Neural cell (in vitro differentiated cells): Measurements from ENCODE around the gene ANKS1B. TPM values are rescaled to one million over a fixed set of nuclear protein-coding genes. Genes with fewer than 3 reads are reported as not detected.

Experiments used
- H2AFZ ChIP-seq: fragments of 200-600, 300-800 bp; sonication (generic), shearing (Covaris generic); 2 replicates; pipeline ENCODE4 v1.6.0; 2014; ENCODE audit warnings: low read depth, mild to moderate bottlenecking, antibody characterized with exemption, low read length, moderate library complexity
- H3F3A ChIP-seq: fragments of 200-600 bp; shearing (Covaris generic); 2 replicates; pipeline ENCODE4 v1.6.1; 2016; ENCODE audit warnings: mild to moderate bottlenecking, moderate library complexity, mixed read lengths, antibody characterized with exemption, low read length; ENCODE audit not compliant: insufficient read depth, poor library complexity, severe bottlenecking
- H3K27ac ChIP-seq: fragments of 200-600, 300-800 bp; sonication (generic), shearing (Covaris generic); 2 replicates; pipeline ENCODE4 v1.5.1; 2014; ENCODE audit warnings: mild to moderate bottlenecking, low read length, moderate library complexity
- H3K27me3 ChIP-seq: fragments of 300-800, 200-600 bp; sonication (generic), shearing (Covaris generic); 2 replicates; pipeline ENCODE4 v1.6.0; 2014; ENCODE audit warnings: mild to moderate bottlenecking, low read depth, low read length, moderate library complexity; ENCODE audit not compliant: insufficient read depth
- H3K36me3 ChIP-seq: fragments of 300-800, 200-600 bp; sonication (generic), shearing (Covaris generic); 2 replicates; pipeline ENCODE4 v1.5.1; 2014; ENCODE audit warnings: mild to moderate bottlenecking, antibody characterized with exemption, low read length, moderate library complexity; ENCODE audit not compliant: insufficient read depth
- H3K4me2 ChIP-seq: fragments of 300-800, 200-600 bp; sonication (generic), shearing (Covaris generic); 2 replicates; pipeline ENCODE4 v1.6.0; 2014; ENCODE audit warnings: mild to moderate bottlenecking, low read length
- H3K4me3 ChIP-seq: fragments of 300-800, 200-600 bp; sonication (generic), shearing (Covaris generic); 2 replicates; pipeline ENCODE4 v1.5.1; 2014; ENCODE audit warnings: mild to moderate bottlenecking, low read length, moderate library complexity
- H3K79me2 ChIP-seq: fragments of 200-600 bp; shearing (Covaris generic); replicated peaks from 2 replicates; pipeline ENCODE4 v1.6.0; 2014; ENCODE audit warnings: mild to moderate bottlenecking, low read length, moderate library complexity; ENCODE audit not compliant: insufficient read depth
- H3K9ac ChIP-seq: fragments of 300-800, 200-600 bp; sonication (generic), shearing (Covaris generic); 2 replicates; pipeline ENCODE4 v1.6.1; 2016; ENCODE audit warnings: mild to moderate bottlenecking, low read length, mixed read lengths
- H3K9me2 ChIP-seq: fragments of 200-600 bp; shearing (Covaris generic); 2 replicates; pipeline ENCODE4 v1.6.1; 2016; ENCODE audit warnings: mild to moderate bottlenecking, low read length, mixed read lengths; ENCODE audit not compliant: insufficient read depth
- H3K9me3 ChIP-seq: fragments of 200-600, 300-800 bp; sonication (generic), shearing (Covaris generic); 2 replicates; pipeline ENCODE4 v1.6.1; 2016; ENCODE audit warnings: mild to moderate bottlenecking, mixed run types, low read length, moderate library complexity, mixed read lengths
- H4K20me1 ChIP-seq: fragments of 200-600 bp; shearing (Covaris generic); 2 replicates; pipeline ENCODE4 v1.6.1; 2016; ENCODE audit warnings: mild to moderate bottlenecking, mixed run types; ENCODE audit not compliant: insufficient read depth
- CTCF ChIP-seq: fragments of 450-650 bp; IDR thresholded peaks from 2 replicates; pipeline ENCODE4 v1.5.1; 2014; ENCODE audit warnings: antibody characterized with exemption, mild to moderate bottlenecking, moderate library complexity; ENCODE audit not compliant: poor library complexity, severe bottlenecking
- EP300 ChIP-seq: fragments of 450-650 bp; conservative IDR thresholded peaks from 2 replicates; pipeline ENCODE4 v1.6.1; 2014; ENCODE audit warnings: antibody characterized with exemption, mild to moderate bottlenecking, moderate library complexity; ENCODE audit not compliant: poor library complexity, severe bottlenecking
- EZH2 ChIP-seq: fragments of 200-600, 300-800 bp; shearing (Covaris generic), sonication (generic); IDR thresholded peaks from 2 replicates; pipeline ENCODE4 v1.6.1; 2014; ENCODE audit warnings: antibody characterized with exemption, low read length, borderline replicate concordance, mild to moderate bottlenecking; ENCODE audit not compliant: insufficient read depth, poor library complexity, severe bottlenecking
- MXI1 ChIP-seq: fragments of 450-650 bp; conservative IDR thresholded peaks from 2 replicates; pipeline ENCODE4 v1.6.1; 2014; ENCODE audit warnings: antibody characterized with exemption, mild to moderate bottlenecking; ENCODE audit not compliant: poor library complexity, severe bottlenecking
- POLR2AphosphoS5 ChIP-seq: IDR thresholded peaks from 2 replicates; pipeline ENCODE4 v1.6.1; 2012
- RAD21 ChIP-seq: fragments of 450-650 bp; conservative IDR thresholded peaks from 2 replicates; pipeline ENCODE4 v1.6.1; 2014; ENCODE audit warnings: antibody characterized with exemption, mild to moderate bottlenecking, moderate library complexity
- REST ChIP-seq: IDR thresholded peaks from 2 replicates; pipeline ENCODE4 v1.6.1; 2012; ENCODE audit warnings: borderline replicate concordance
- SMC3 ChIP-seq: fragments of 450-650 bp; conservative IDR thresholded peaks from 2 replicates; pipeline ENCODE4 v1.6.1; 2014; ENCODE audit warnings: antibody characterized with exemption, mild to moderate bottlenecking, moderate library complexity; ENCODE audit not compliant: poor library complexity
- TAF1 ChIP-seq: IDR thresholded peaks from 2 replicates; pipeline ENCODE4 v1.6.1; 2012; ENCODE audit warnings: low read depth
- polyA plus RNA-seq: library from polyadenylated mRNA; depleted of rRNA; stranded (reverse); fragments of >200 nt; gene quantifications from 2 replicates; pipeline ENCODE4 v1.2.3, GENCODE V29; 2014

The ANKS1B gene
- polyA plus RNA-seq, 1 donor from 2014 or later: 65.6 TPM

- H3K9me3 ChIP-seq: no peaks in the 10 kb centered on the region
- H3K9me2 ChIP-seq: no peaks in the 10 kb centered on the region
- TF ChIP-seq SMC3: no peak
- no peak for TF ChIP-seq CTCF
- no peak for TF ChIP-seq POLR2AphosphoS5
- no peak for TF ChIP-seq EZH2
- no peak for TF ChIP-seq MXI1
- TF ChIP-seq REST: no peak
- TF ChIP-seq TAF1: no peak
- no peaks in the 10 kb centered on the region for H3F3A ChIP-seq
- no peak overlapping the region for H3K4me2 ChIP-seq
- no peaks in the 10 kb centered on the region for H4K20me1 ChIP-seq
- no peak overlapping the region for H3K4me3 ChIP-seq
- no peak overlapping the region for H3K9ac ChIP-seq
- peaks cover 8% of the 10 kb centered on the region for H3K79me2 ChIP-seq
- no peak overlapping the region for H2AFZ ChIP-seq
- no peak overlapping the region for H3K27ac ChIP-seq
- H3K36me3 ChIP-seq: no peaks in the 10 kb centered on the region
- H3K27me3 ChIP-seq: no peaks in the 10 kb centered on the region
Measured at GRCh38 chr12:99975321-99975720, 9.4 kb downstream of the ANKS1B start.

- H3K4me3 ChIP-seq: no peak overlapping the region
- no peaks in the 10 kb centered on the region for H3K9me2 ChIP-seq
- H3K9me3 ChIP-seq: no peaks in the 10 kb centered on the region
- H4K20me1 ChIP-seq: no peaks in the 10 kb centered on the region
- H3F3A ChIP-seq: no peaks in the 10 kb centered on the region
- no peak overlapping the region for H2AFZ ChIP-seq
- H3K79me2 ChIP-seq: no peaks in the 10 kb centered on the region
- TF ChIP-seq CTCF (no peak), EZH2 (no peak), REST (no peak), RAD21 (no peak), TAF1 (no peak), EP300 (no peak), MXI1 (no peak), POLR2AphosphoS5 (no peak), SMC3 (no peak)
- no peak overlapping the region for H3K4me2 ChIP-seq
- no peaks in the 10 kb centered on the region for H3K27me3 ChIP-seq
- no peak overlapping the region for H3K9ac ChIP-seq
- no peak overlapping the region for H3K27ac ChIP-seq
- no peaks in the 10 kb centered on the region for H3K36me3 ChIP-seq
Measured at GRCh38 chr12:99974146-99974545, 10.6 kb downstream of the ANKS1B start.
